Measurements from ENCODE around the gene PITPNB.

The PITPNB gene

DNA sequence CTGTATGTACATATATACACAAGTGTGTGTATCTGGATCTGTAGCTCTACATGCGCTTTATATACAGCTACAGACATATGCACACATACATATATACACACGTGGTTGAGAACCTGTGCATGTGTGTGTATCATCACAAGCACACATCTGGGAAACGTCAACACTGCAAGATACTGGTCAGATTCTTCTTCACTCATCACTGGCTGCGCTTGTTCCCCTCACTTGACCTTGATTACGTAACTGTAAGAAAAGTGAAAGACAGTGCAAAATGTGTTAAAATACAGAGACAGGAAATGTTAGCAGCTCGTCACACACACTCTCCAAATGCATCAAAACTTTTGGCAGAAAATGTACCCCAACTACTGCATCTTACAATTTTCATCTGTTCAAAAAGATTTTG, 65.6 kb downstream of the PITPNB start:
- no peak for DNase-seq

- no peak for DNase-seq
These were observed 66.9 kb downstream of the PITPNB start for GRCh38 chr22:27851974-27852746.

DNA sequence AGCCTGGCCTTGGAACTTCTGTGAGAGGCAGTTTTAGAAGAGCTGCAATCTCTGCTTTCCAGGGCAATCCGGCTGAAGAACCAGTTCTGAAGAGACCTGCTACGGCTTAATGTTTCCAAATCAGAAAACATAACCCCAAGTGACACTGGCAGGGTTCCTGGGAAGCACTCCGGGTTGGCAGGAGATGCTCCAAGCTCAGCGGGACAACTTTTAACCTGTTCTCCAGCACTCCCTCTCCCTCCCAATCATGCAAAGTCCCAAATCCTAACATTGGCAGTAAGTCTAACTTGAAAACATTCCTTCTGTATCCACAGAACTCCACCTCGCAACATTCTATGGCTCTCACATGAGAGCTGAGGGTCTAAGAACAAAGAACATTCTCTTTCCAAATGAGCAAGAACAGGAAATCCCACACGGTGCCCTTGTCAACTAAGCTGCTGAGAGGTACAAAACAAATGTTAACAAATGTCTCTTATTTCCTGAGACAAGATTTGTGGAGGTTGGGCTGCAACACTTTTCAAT, 69.0 kb downstream of the PITPNB start:
- no peak for DNase-seq

GRCh38 chr22:27848005-27848404, 71.1 kb downstream of the PITPNB start:
- no peak for DNase-seq

DNA sequence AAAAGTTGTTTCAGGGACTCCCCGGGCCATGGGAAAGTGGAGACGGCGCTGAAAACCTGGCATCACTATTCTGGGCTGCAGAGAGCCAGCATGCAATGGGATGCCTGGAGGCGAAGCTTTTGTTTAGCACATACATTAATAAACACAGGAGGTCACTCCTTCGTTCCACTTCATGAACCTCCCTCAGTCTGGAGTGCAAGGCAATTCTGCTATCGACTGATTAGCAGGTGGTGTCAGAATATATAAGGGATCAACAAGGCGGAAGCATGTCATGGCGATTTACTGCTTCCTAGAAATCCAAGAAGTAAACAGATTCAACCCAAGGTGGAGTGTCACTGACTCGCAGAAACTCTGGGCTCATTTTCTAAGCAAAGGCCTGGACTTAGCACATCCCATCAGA, 72.1 kb downstream of the PITPNB start:
- DNase-seq: no peak

GRCh38 chr22:27846248-27846757, 72.8 kb downstream of the PITPNB start:
- DNase-seq: no peak

- no peak for DNase-seq
These were observed 73.4 kb downstream of the PITPNB start for GRCh38 chr22:27845644-27846043.

DNA sequence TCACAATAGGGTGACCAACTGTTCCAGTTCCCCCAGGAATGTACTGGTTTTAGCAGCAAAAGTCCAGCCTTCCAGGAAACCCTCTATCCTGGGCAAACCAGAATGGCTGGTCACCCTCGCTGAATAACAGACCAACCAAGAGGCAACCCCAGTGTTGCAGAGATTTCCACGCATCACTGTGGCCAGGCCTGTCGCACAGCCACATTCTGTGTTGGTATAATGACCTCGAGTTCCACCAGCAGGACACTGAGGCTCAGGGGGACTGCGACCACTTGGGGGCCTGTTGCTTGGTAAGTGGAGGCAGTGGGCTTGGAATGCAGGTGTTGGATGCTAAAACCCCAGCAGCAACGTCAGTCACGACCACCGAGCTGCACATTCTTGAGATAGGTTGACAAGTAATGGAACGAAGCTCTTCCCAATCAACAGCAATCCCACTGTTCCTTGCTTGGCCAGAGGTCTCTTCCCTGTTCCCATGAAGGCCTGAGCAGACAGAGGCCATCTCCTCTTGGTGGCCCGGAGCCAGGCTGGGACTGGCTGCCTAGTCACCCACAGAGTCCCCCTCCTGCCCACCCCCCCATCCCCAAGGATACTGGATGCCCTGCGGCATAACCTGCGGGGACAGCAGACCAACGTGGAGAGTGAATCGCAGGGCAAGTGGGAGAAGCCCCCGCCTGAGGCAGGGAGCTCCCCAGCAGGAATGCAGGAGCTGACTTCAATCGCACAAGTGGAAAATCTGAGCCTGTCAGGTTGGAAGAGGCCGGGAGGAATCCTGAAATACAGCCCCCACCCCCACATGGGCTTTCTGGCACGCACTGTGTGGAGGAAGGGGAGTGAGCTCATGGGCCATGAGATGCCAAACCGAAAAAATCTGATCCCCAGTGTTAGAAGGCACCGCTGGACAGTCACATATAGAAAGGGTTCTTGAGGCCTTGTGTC, 74.1 kb downstream of the PITPNB start:
- DNase-seq: no peak

GRCh38 chr22:27844256-27844655, 74.8 kb downstream of the PITPNB start:
- DNase-seq: no peak

- DNase-seq: no peak
These were observed 75.6 kb downstream of the PITPNB start for GRCh38 chr22:27843441-27843840.

DNA sequence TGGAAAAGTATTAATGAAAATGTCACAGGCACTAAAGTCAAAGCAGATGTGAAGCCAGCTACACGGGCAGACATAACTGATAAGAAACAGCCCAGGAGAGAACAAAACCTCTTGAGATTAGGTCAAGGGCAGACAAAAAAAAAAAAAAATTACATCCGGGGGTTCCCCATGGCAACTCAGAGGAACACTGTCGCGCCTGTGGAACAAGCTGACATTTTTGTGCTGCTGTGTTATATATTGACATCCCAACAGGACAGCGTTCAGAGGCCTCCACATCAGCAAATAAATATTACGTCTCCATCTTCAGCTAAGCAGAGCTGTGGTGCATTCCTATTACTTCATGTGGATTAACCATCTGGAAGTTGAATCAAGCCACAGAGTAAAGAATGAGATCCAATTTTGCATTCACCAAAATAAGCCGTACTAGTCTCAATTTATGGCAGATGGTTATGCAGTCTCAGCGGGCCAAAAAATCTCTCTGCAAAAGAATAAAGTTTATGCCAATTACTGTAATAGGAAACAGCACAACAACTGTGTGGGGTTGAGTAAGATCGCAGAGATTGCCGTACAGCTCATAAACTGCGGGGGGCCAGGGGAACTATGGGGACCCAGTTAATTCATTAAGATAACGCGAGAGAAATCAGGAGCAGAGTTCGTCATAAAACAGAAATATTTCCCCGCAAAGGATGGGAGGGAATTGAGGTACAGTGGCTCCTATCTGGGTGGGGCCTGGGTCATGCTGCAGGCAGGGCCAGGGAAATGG, 76.2 kb downstream of the PITPNB start:
- no peak for DNase-seq

DNA sequence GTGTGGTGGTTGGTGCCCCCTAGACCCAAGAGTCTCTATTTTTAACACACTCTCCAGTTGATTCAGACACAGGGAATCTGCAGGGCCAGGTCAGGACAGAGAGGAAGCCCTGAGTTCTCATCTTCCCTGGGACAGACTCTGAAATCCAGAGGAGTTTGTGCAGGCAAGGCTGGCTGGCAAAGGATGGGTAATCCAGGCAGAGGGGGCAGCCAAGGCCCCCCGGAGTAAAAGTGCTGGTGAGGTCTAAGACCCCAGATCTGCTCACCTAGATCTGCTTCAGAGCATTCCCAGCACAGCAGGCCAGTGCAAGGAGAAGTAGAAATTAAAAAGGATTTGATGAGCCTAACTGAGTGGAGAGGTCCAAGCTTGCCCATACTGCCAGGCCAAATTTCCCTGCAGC, 76.9 kb downstream of the PITPNB start:
- no peak for DNase-seq

DNA sequence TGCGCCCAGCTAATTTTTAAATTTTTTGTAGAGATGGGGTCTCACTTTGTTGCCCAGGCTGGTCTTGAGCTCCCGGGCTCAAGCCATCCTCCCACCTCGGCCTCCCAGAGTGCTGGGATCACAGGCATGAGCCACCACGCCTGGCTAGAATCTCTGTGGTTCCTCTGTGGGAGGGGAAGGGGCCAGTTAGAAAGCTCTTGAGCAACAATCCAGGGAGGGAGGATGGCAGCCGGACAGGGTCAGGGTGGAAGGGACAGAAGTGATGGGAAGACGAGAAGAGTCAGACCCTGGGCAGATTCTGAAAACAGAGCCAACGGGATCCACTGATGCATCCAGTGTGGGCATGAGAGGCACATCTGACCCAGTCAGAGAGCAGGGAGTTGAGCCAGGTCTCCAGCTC, 78.6 kb downstream of the PITPNB start:
- DNase-seq: no peak

DNA sequence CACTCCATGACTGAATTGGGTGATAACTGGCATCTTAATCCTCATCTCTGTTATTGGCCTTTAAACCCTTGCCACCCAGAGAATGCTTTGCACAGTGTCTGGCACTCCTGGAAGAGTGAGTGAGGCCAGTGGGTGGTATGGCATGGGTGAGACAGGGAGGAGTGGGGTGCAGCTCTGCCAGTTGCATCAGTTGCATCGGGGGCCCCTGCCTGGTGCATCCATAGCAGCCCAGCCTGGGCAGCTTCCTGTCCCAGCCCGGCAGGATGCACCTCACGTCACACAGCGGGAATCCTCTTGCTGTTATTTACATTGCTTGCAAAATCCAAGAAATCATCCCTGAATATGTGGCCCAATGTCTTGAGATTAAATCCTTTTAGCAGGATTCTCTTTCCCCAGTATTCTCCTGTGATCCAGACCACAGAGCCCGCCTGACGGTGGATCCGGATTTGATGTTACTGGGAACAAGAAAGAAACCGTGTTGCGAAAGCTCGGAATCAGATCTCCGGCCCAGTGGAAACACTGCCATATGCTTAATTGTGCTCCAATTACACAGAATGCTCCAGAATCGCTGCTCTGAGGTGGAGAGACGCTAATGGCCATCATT, 79.9 kb downstream of the PITPNB start:
- no peak for DNase-seq

GRCh38 chr22:27836181-27836580, 82.9 kb downstream of the PITPNB start:
- DNase-seq: no peak

GRCh38 chr22:27835446-27835845, 83.6 kb downstream of the PITPNB start:
- no peak for DNase-seq

- no peak for DNase-seq
These were observed 84.5 kb downstream of the PITPNB start for GRCh38 chr22:27834364-27835185.

DNA sequence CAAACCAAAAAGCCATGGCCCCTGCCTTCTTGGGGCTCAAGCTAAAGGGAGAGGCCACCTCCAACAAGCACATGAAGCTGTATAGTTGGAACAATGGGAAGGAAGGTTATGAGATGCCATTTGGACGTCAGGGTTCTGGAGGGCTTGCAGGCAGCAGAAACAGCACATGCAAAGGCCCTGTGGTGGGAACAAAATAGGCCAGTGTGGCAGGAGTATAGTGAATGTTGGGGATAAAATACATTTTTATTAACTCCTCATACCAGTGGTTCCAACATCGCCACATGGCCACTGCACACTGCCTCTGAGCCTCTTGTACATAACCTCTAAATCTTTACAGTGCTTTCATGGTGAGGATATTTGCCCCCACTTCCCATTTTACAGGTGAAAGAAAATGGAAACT, 85.3 kb downstream of the PITPNB start:
- no peak for DNase-seq

DNA sequence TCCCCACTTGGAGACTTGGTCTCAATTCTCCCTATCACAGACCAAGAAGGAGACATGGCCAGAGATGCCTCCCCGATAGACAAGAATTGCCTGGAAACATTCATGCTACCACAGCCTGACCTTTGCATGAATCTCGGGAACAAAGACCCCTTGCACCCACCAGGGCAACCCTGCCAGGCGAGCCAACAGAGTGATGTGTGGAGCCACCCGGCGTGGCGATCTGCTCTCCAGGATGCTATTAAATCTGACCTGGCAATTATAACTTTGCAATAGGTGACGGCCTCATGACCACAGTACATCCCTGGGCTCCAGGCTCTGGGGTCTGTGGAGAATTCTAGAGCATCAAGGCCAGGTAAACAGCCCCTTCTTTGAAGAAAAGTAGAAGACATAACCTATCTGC, 86.5 kb downstream of the PITPNB start:
- no peak for DNase-seq

- no peak for DNase-seq
These were observed 89.4 kb downstream of the PITPNB start for GRCh38 chr22:27829620-27830019.

All from CD4-positive, alpha-beta T cell treated with Interleukin-17A for 4 hours (primary cell).